T47D (cell line): Measurements from ENCODE around the gene LINGO3.
"Not testable (repeated sequence)": the region's sequence is repeated elsewhere in the genome, so short reads cannot be mapped to it uniquely, and the experiment has no call there.

Experiments
- DNase-seq, 2 experiments: peaks; one replicate each; pipeline versions ENCODE4 v3.0.0 to v3.0.0-alpha.2; 2011 to 2012; ENCODE audit warnings: low read depth in 1 of 2, low spot score in 1 of 2
- JUND ChIP-seq: IDR thresholded peaks from 2 replicates; pipeline ENCODE4 v1.6.1; 2012; ENCODE audit warnings: low read depth
- in situ Hi-C: cut with HindIII; loops from 2 replicates; pipeline ENCODE4 v1.10.0; 2016; ENCODE audit warnings: low sequenced_read_pairs, low pct_unique_long_range_greater_than_20kb

LINGO3 gene

GRCh38 chr19:2308114-2308556, at the start of gene LINGO3:
Gene LINGO3 (minus strand): TSS chr19:2308154. CDS start chr19:2291776, 16,378 bp downstream.
- no peak for TF ChIP-seq JUND
- in situ Hi-C loops = no loop called here
- DNase-seq = peak in 1 of 2 experiments; percentile 51

- no peak for DNase-seq
- in situ Hi-C loops = no loop called here
- TF ChIP-seq JUND = no peak
Observed at GRCh38 chr19:2356036-2356646, 48.2 kb upstream of the LINGO3 start.

GRCh38 chr19:2355168-2356035, 47.4 kb upstream of the LINGO3 start:
- DNase-seq = no peak
- in situ Hi-C loops = no loop called here
- TF ChIP-seq JUND = no peak

- DNase-seq = no peak
- in situ Hi-C loops = no loop called here
- TF ChIP-seq JUND = no peak
Observed at GRCh38 chr19:2354670-2355069, 46.7 kb upstream of the LINGO3 start.

GRCh38 chr19:2353887-2354592, 46.1 kb upstream of the LINGO3 start:
- no peak for DNase-seq
- in situ Hi-C loops = no loop called here

GRCh38 chr19:2353159-2353886, 45.4 kb upstream of the LINGO3 start:
- no peak for DNase-seq
- in situ Hi-C loops = no loop called here

More at GRCh38 chr19:2353887-2354592, 46.1 kb upstream of the LINGO3 start:
- no peak for TF ChIP-seq JUND

GRCh38 chr19:2352121-2352520, 44.2 kb upstream of the LINGO3 start:
- TF ChIP-seq JUND = no peak
- no peak for DNase-seq
- in situ Hi-C loops = no loop called here

More at GRCh38 chr19:2353159-2353886, 45.4 kb upstream of the LINGO3 start:
- TF ChIP-seq JUND = no peak

GRCh38 chr19:2351591-2351990, 43.6 kb upstream of the LINGO3 start:
- in situ Hi-C loops = no loop called here
- no peak for TF ChIP-seq JUND
- no peak for DNase-seq

- no peak for TF ChIP-seq JUND
- in situ Hi-C loops = no loop called here
- DNase-seq = no peak
Observed at GRCh38 chr19:2350656-2351055, 42.7 kb upstream of the LINGO3 start.

GRCh38 chr19:2349818-2350217, 41.9 kb upstream of the LINGO3 start:
- DNase-seq, in situ Hi-C loops: not testable (repeated sequence)

- no peak for TF ChIP-seq JUND
- in situ Hi-C loops = no loop called here
- DNase-seq = peak in 1 of 2 experiments; percentile 29
Observed at GRCh38 chr19:2345794-2346663, 38.1 kb upstream of the LINGO3 start.
